SJCRH30 (cell line): Measurements from ENCODE around the gene DUSP10. TPM values are rescaled to one million over a fixed set of nuclear protein-coding genes. Genes with fewer than 3 reads are reported as not detected.

Source experiments
- DNase-seq, 2 experiments: peaks; one replicate each; pipeline ENCODE4 v3.0.0-alpha.2; 2015 to 2020
- H3K27ac ChIP-seq: fragments of 250-450 bp; sonication (Bioruptor Pico); 2 replicates; pipeline ENCODE4 v1.5.1; 2020; ENCODE audit warnings: mild to moderate bottlenecking, moderate library complexity
- H3K27me3 ChIP-seq: fragments of 250-450 bp; sonication (Bioruptor Pico); 2 replicates; pipeline ENCODE4 v1.5.1; 2020; ENCODE audit warnings: mild to moderate bottlenecking, moderate library complexity
- H3K36me3 ChIP-seq: fragments of 250-450 bp; sonication (Bioruptor Pico); 2 replicates; pipeline ENCODE4 v1.5.1; 2020; ENCODE audit warnings: mild to moderate bottlenecking, moderate library complexity
- H3K4me1 ChIP-seq: fragments of 250-450 bp; sonication (Bioruptor Pico); 2 replicates; pipeline ENCODE4 v1.5.1; 2020; ENCODE audit warnings: mild to moderate bottlenecking, moderate library complexity
- H3K4me3 ChIP-seq: fragments of 250-450 bp; sonication (Bioruptor Pico); 2 replicates; pipeline ENCODE4 v1.5.1; 2020; ENCODE audit warnings: mild to moderate bottlenecking, moderate library complexity
- H3K9me3 ChIP-seq: fragments of 250-450 bp; sonication (Bioruptor Pico); replicated peaks from 2 replicates; pipeline ENCODE4 v1.5.1; 2020; ENCODE audit warnings: mild to moderate bottlenecking, moderate library complexity
- total RNA-seq: library from RNA; depleted of rRNA; stranded (reverse); fragments of >200 nt; shearing (Covaris generic); gene quantifications from 2 replicates; pipeline ENCODE4 v1.2.3, GENCODE V29; 2014

DUSP10 gene
- total RNA-seq, 1 experiment from 2014 or later, result 12.1 TPM

DNA sequence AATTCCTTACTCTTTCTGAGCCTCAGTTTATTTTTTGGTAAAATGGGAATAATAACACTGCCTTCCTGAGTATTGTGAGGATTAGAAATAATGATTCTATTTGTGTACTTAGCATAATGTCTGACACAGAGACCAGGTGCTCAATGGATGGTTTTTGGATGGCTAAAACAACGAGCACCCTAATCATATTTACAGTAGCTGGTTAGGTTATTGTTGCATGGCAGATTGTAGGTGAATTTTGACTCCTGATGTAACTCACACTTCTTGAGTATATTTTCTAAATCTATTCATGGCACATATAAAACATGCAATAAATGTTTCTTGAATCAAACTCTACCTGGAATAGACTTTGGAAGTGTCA lies 11.9 kb upstream of the DUSP10 start:
- H3K4me1 ChIP-seq, result no peaks in the 10 kb centered on the region
- no peaks in the 10 kb centered on the region for H3K36me3 ChIP-seq
- no peak for DNase-seq
- no peak overlapping the region for H3K27ac ChIP-seq
- no peaks in the 10 kb centered on the region; the same call in 1 of the 2 replicates for H3K27me3 ChIP-seq
- H3K4me3 ChIP-seq, result no peak overlapping the region
- H3K9me3 ChIP-seq, result no peaks in the 10 kb centered on the region

DNA sequence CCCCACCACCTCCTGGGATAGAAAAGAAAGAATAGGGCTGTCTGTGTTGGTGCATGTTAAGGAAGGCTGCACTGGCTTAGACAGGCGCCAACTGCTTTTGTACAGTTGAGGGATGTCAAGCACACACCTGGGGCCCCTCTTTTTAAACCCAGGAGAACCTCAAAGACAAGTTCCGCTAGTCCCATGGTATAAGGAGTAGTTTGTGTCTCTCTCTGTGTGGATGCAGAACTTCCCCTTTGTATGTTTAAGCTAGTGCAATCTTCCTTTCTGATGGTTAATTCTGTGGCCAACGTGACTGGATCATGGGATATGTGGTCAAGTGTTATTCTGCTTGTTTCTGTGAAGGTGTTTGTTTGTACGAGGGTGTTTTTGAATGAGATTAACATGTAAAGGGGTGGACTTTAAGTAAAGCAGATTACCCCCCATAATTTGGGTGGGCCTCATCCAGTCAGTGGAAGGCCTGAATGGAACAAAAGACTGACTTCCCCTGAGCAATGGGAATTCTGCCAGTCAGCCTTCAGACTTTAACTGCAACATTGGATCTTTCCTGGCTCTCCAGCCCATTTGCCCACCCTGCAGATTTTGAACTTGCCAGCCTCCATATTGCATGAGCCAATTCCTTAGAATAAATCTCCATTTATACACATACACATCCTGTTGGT lies 9.5 kb upstream of the DUSP10 start:
- no peaks in the 10 kb centered on the region for H3K36me3 ChIP-seq
- DNase-seq, result no peak
- no peaks in the 10 kb centered on the region for H3K4me1 ChIP-seq

GRCh38 chr1:221748981-221749380 lies 7.1 kb upstream of the DUSP10 start:
- H3K27me3 ChIP-seq, result no peaks in the 10 kb centered on the region; the same call in 1 of the 2 replicates
- H3K27ac ChIP-seq, result no peak overlapping the region

More for the DNA sequence above, 9.5 kb upstream of the DUSP10 start:
- no peak overlapping the region for H3K4me3 ChIP-seq
- H3K9me3 ChIP-seq, result no peaks in the 10 kb centered on the region
- no peaks in the 10 kb centered on the region; the same call in 1 of the 2 replicates for H3K27me3 ChIP-seq
- no peak overlapping the region for H3K27ac ChIP-seq

GRCh38 chr1:221747839-221748238 lies 6.0 kb upstream of the DUSP10 start:
- Histone ChIP-seq H3K9me3 (no peaks in the 10 kb centered on the region), H3K4me1 (no peaks in the 10 kb centered on the region), H3K36me3 (no peaks in the 10 kb centered on the region), H3K27me3 (no peaks in the 10 kb centered on the region; the same call in 1 of the 2 replicates), H3K4me3 (no peak overlapping the region), H3K27ac (no peak overlapping the region)
- no peak for DNase-seq

More at GRCh38 chr1:221748981-221749380, 7.1 kb upstream of the DUSP10 start:
- Histone ChIP-seq H3K9me3 (no peaks in the 10 kb centered on the region), H3K4me1 (no peaks in the 10 kb centered on the region), H3K4me3 (no peak overlapping the region), H3K36me3 (no peaks in the 10 kb centered on the region)
- DNase-seq, result no peak

DNA sequence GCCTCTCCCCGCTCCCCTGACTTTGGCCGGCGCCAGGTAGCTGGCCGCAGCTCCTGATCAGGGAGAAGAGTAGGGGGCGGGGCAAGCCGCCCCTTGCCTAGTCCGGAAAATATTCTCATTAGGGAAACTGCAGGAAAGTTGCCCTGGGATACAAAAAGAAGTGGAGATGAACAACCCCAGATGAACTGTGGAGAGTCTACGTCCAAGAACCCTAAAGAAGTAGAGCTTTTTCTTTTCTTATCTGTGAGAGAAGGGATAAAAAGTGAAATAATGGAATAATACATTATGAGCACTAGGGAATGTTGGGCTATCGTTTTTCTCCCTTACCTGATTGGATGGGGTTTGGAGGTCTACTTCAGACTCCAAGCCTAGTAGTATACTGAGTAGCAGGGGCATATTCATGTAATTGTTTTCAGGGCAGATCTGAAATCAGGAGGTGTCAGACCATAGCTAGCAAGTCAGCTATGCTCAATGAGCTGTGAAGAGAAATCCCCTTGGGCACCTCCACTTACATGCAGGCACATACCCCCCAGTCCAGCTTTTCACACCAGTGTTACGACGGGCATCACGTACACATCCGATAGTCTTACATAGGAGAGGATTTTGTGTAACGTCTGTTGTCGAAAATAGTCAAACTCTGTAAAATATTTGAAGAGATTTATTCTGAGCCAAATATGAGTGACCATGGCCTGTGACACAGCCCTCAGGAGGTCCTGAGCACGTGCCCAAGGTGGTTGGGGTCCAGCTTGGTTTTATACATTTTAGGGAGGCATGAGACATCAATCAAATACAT lies 1.7 kb upstream of the DUSP10 start:
- H3K27ac ChIP-seq, result peak overlapping the region; percentile 95
- no peaks in the 10 kb centered on the region for H3K27me3 ChIP-seq
- no peak for DNase-seq
- no peaks in the 10 kb centered on the region for H3K9me3 ChIP-seq
- no peaks in the 10 kb centered on the region for H3K4me1 ChIP-seq
- peak overlapping the region; percentile 72 for H3K4me3 ChIP-seq
- H3K36me3 ChIP-seq, result no peaks in the 10 kb centered on the region

DNA sequence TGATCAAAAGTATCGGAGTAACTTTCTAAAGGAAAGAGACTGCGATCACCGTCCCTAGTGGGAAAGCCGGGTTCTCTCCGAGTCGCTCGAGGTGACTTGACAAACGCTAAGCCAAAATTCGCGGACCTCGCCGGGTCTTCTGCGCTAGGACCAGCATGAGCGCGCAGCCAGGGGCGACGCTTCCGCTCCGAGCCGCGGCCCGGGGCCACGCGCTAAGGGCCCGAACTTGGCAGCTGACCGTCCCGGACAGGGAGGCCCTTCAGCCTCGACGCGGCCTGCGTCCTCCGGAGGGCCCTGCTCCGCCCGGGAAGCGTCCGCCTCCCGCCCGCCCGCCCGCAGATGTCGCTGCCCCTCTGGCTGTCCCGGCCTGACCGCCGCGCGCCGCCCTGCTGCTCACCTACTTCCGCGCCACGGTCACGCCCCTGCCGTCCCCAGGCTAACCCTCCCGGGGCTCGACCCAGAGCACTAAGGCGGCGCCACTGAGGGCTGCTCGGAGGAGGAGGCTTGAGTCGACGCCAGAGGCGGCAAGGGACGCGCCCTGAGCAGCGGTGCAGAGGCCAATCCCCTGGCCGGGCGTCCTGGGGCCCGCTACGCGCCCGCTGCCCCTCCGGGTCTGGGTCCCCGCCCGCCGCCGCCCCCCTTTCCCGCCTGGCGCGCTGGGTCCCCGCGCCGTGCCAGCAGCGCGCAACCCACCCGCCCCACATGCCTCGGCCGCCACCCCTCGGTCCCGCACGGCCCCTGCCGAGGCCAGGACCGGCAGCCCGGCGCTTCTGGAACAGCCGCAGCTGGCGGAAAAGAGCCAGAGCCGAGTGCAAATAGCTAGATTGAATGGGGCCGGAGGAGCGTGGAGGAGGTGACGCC lies 896 bp upstream of the DUSP10 start:
- Histone ChIP-seq H3K27ac (peak overlapping the region; percentile 95), H3K27me3 (no peaks in the 10 kb centered on the region), H3K4me3 (peak overlapping the region; percentile 72), H3K4me1 (no peaks in the 10 kb centered on the region), H3K9me3 (no peaks in the 10 kb centered on the region), H3K36me3 (no peaks in the 10 kb centered on the region)
- peak; percentile 85 to 86 for DNase-seq

- Histone ChIP-seq H3K36me3 (peaks cover 8% of the 10 kb centered on the region; the same call in 1 of the 2 replicates), H3K4me1 (no peaks in the 10 kb centered on the region), H3K27me3 (no peaks in the 10 kb centered on the region), H3K9me3 (no peaks in the 10 kb centered on the region), H3K27ac (peak overlapping the region; percentile 61), H3K4me3 (peak overlapping the region; percentile 72)
- peak; percentile 32 to 52 for DNase-seq
Observed at GRCh38 chr1:221740993-221741702, 741 bp downstream of the DUSP10 start.

DNA sequence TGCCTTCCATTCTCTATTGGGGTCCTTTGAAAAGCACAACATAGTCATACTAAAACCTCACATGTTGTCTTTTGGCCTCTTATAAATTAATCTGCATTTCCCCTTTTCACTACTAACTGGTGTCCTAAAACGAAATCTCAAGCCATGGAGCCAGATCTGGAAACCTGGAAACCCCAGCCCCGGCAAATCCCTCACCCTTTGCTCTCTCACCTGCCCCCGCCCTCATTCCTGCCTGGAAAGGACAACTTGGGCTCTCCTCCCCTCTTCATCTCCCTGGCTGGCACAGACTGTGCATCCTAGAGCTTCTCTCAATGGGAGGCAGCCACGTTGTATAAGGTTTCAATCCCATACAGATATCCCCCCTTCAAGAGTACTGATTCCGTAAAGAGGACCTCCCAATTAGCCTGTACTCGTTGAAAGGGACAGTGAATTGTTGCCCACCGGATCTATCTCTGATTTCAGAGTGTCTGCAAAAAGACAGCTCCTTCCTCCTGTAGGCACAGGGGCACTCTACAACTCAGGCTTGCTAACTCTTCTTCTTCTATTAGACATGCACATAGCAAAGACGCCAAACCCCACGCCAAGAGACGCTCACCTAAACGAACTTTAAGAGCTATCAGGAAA lies 1.4 kb downstream of the DUSP10 start:
- DNase-seq, result peak in 1 of 2 experiments; percentile 17
- no peaks in the 10 kb centered on the region for H3K27me3 ChIP-seq
- peaks cover 9% of the 10 kb centered on the region; the same call in 1 of the 2 replicates for H3K36me3 ChIP-seq
- H3K9me3 ChIP-seq, result no peaks in the 10 kb centered on the region
- no peak overlapping the region; the same call in 1 of the 2 replicates for H3K27ac ChIP-seq
- H3K4me3 ChIP-seq, result peak overlapping the region; percentile 72
- no peaks in the 10 kb centered on the region for H3K4me1 ChIP-seq

- Histone ChIP-seq H3K27ac (no peak overlapping the region), H3K9me3 (no peaks in the 10 kb centered on the region), H3K36me3 (peaks cover 9% of the 10 kb centered on the region; the same call in 1 of the 2 replicates), H3K4me3 (no peak overlapping the region), H3K4me1 (no peaks in the 10 kb centered on the region), H3K27me3 (no peaks in the 10 kb centered on the region)
- no peak for DNase-seq
Observed at GRCh38 chr1:221739677-221740025, 2.2 kb downstream of the DUSP10 start.

- no peaks in the 10 kb centered on the region for H3K4me1 ChIP-seq
- H3K27me3 ChIP-seq, result no peaks in the 10 kb centered on the region
- H3K36me3 ChIP-seq, result peaks cover 9% of the 10 kb centered on the region; the same call in 1 of the 2 replicates
- H3K27ac ChIP-seq, result no peak overlapping the region
- H3K9me3 ChIP-seq, result no peaks in the 10 kb centered on the region
- no peak overlapping the region for H3K4me3 ChIP-seq
- DNase-seq, result no peak
Observed at GRCh38 chr1:221739018-221739676, 2.7 kb downstream of the DUSP10 start.

GRCh38 chr1:221736714-221737113 lies 5.2 kb downstream of the DUSP10 start:
- Histone ChIP-seq H3K27me3 (no peaks in the 10 kb centered on the region), H3K4me1 (no peaks in the 10 kb centered on the region; the same call in 1 of the 2 replicates), H3K9me3 (no peaks in the 10 kb centered on the region), H3K36me3 (peaks cover 9% of the 10 kb centered on the region), H3K4me3 (no peak overlapping the region), H3K27ac (no peak overlapping the region)
- no peak for DNase-seq

DNA sequence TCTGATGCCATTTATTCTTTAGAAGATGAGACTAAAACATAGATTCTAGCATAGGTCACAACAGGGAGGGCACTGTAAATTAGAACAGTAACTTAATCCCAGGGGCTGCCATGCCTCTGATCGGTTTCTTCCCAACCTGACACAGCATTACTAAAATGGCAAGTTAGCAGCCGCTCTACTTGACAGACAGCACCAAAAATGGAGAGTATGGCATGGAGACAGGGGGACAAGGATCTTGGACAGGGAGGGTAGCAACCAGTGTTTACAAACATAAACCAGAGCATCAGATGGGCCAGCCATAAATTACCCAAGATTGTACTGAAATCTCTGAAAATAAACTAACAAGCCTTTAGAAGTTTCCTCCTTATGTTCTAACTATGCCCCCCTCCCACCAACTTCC lies 5.9 kb downstream of the DUSP10 start:
- no peaks in the 10 kb centered on the region; the same call in 1 of the 2 replicates for H3K4me1 ChIP-seq
- H3K9me3 ChIP-seq, result no peaks in the 10 kb centered on the region
- H3K27ac ChIP-seq, result no peak overlapping the region
- H3K4me3 ChIP-seq, result no peak overlapping the region
- peaks cover 9% of the 10 kb centered on the region for H3K36me3 ChIP-seq
- no peak for DNase-seq
- H3K27me3 ChIP-seq, result no peaks in the 10 kb centered on the region

- DNase-seq, result no peak
- H3K36me3 ChIP-seq, result peaks cover 9% of the 10 kb centered on the region
- no peak overlapping the region for H3K27ac ChIP-seq
- no peak overlapping the region for H3K4me3 ChIP-seq
- H3K9me3 ChIP-seq, result no peaks in the 10 kb centered on the region
- no peaks in the 10 kb centered on the region for H3K27me3 ChIP-seq
- no peaks in the 10 kb centered on the region; the same call in 1 of the 2 replicates for H3K4me1 ChIP-seq
Observed at GRCh38 chr1:221734187-221734586, 7.7 kb downstream of the DUSP10 start.
